HEK293 (cell line): Measurements from ENCODE around the gene PTS.

Source experiments
- CTCF ChIA-PET: fragments of 350-600 bp; formaldehyde crosslinking; extraction: SDS; loops from one replicate; lab custom pipeline; 2021; ENCODE audit warnings: antibody characterized with exemption; lab: Yijun Ruan, JAX
- POLR2A ChIA-PET: fragments of 300-600 bp; formaldehyde crosslinking; extraction: SDS; loops from one replicate; lab custom pipeline; 2020; ENCODE audit warnings: antibody characterized with exemption, inconsistent platforms; lab: Yijun Ruan, JAX
- H3K27ac ChIP-seq: fragments of 200-500 bp; sonication (Bioruptor generic); 2 replicates; pipeline ENCODE4 v1.5.1; 2014; ENCODE audit warnings: low read depth, low read length, control low read depth, inconsistent platforms; ENCODE audit errors: extremely low read depth
- H3K36me3 ChIP-seq, 2 experiments: fragments of 200-500 bp in 1 of 2; sonication (Bioruptor generic) in 1 of 2; 1 replicate in 1 of 2; 2 replicates in 1 of 2; pipeline ENCODE4 v1.5.1; 2014 to 2017; ENCODE audit warnings: inconsistent platforms in 2 of 2, low read length in 2 of 2; ENCODE audit not compliant: control insufficient read depth in 2 of 2, insufficient read depth in 1 of 2
- H3K4me1 ChIP-seq: fragments of 200-500 bp; sonication (Bioruptor generic); 2 replicates; pipeline ENCODE4 v1.5.1; 2014; ENCODE audit warnings: mild to moderate bottlenecking, low read length, inconsistent platforms; ENCODE audit not compliant: control insufficient read depth, insufficient read depth
- H3K4me3 ChIP-seq: 2 replicates; pipeline ENCODE4 v1.5.1; 2011; ENCODE audit warnings: low read depth, mild to moderate bottlenecking, control low read depth, low read length, moderate library complexity
- H3K9me3 ChIP-seq: fragments of 200-500 bp; sonication (Bioruptor generic); 2 replicates; pipeline ENCODE4 v1.5.1; 2014; ENCODE audit warnings: low read depth, low read length, inconsistent platforms; ENCODE audit not compliant: control insufficient read depth, insufficient read depth
- HOXD13 ChIP-seq: sonication (generic); formaldehyde crosslinking; IDR thresholded peaks from 2 replicates; pipeline ENCODE4 v1.8.0; 2022; ENCODE audit warnings: missing genetic modification reagents, borderline replicate concordance
- PBX3 ChIP-seq: sonication (generic); formaldehyde crosslinking; IDR thresholded peaks from 2 replicates; pipeline ENCODE4 v1.8.1; 2022; ENCODE audit warnings: mild to moderate bottlenecking, moderate library complexity, missing genetic modification reagents
- PRDM2 ChIP-seq: fragments of 450-650 bp; formaldehyde crosslinking; IDR thresholded peaks from 2 replicates; pipeline ENCODE4 v1.5.1; 2016; ENCODE audit warnings: missing biosample characterization, missing genetic modification characterization, borderline replicate concordance
- PRDM6 ChIP-seq: fragments of 450-650 bp; formaldehyde crosslinking; IDR thresholded peaks from 2 replicates; pipeline ENCODE4 v1.5.1; 2017; ENCODE audit warnings: missing biosample characterization, missing genetic modification characterization
- ZBTB11 ChIP-seq: fragments of 450-650 bp; formaldehyde crosslinking; conservative IDR thresholded peaks from 2 replicates; pipeline ENCODE4 v1.5.1; 2016; ENCODE audit warnings: low read depth, missing biosample characterization, missing genetic modification characterization
- ZBTB21 ChIP-seq: fragments of 450-650 bp; formaldehyde crosslinking; IDR thresholded peaks from 2 replicates; pipeline ENCODE4 v1.5.1; 2017; ENCODE audit warnings: missing biosample characterization, missing genetic modification characterization
- ZBTB48 ChIP-seq: fragments of 450-650 bp; formaldehyde crosslinking; IDR thresholded peaks from 2 replicates; pipeline ENCODE4 v1.5.1; 2016; ENCODE audit warnings: missing biosample characterization, missing genetic modification characterization
- ZBTB49 ChIP-seq: fragments of 450-650 bp; formaldehyde crosslinking; IDR thresholded peaks from 2 replicates; pipeline ENCODE4 v1.5.1; 2016; ENCODE audit warnings: missing biosample characterization, missing genetic modification characterization, low read depth
- ZNF132 ChIP-seq: fragments of 450-650 bp; formaldehyde crosslinking; IDR thresholded peaks from 2 replicates; pipeline ENCODE4 v1.5.1; 2017; ENCODE audit warnings: missing biosample characterization, missing genetic modification characterization, borderline replicate concordance
- ZNF2 ChIP-seq: fragments of 450-650 bp; formaldehyde crosslinking; IDR thresholded peaks from 2 replicates; pipeline ENCODE4 v1.5.1; 2016; ENCODE audit warnings: missing biosample characterization, missing genetic modification characterization
- ZNF211 ChIP-seq: fragments of 450-650 bp; formaldehyde crosslinking; IDR thresholded peaks from 2 replicates; pipeline ENCODE4 v1.5.1; 2016; ENCODE audit warnings: low read depth, missing biosample characterization, missing genetic modification characterization
- ZNF248 ChIP-seq: fragments of 450-650 bp; formaldehyde crosslinking; IDR thresholded peaks from 2 replicates; pipeline ENCODE4 v1.5.1; 2017; ENCODE audit warnings: missing biosample characterization, missing genetic modification characterization
- ZNF266 ChIP-seq: fragments of 450-650 bp; formaldehyde crosslinking; IDR thresholded peaks from 2 replicates; pipeline ENCODE4 v1.5.1; 2016; ENCODE audit warnings: missing biosample characterization, missing genetic modification characterization, low read depth
- ZNF354C ChIP-seq: fragments of 450-650 bp; formaldehyde crosslinking; IDR thresholded peaks from 2 replicates; pipeline ENCODE4 v1.5.1; 2016; ENCODE audit warnings: missing biosample characterization, missing genetic modification characterization, low read depth, borderline replicate concordance
- ZNF366 ChIP-seq: fragments of 450-650 bp; formaldehyde crosslinking; conservative IDR thresholded peaks from 2 replicates; pipeline ENCODE4 v1.5.1; 2016; ENCODE audit warnings: missing biosample characterization, missing genetic modification characterization
- ZNF558 ChIP-seq: fragments of 450-650 bp; formaldehyde crosslinking; IDR thresholded peaks from 2 replicates; pipeline ENCODE4 v1.5.1; 2016; ENCODE audit warnings: missing biosample characterization, missing genetic modification characterization
- ZNF624 ChIP-seq: fragments of 450-650 bp; formaldehyde crosslinking; IDR thresholded peaks from 2 replicates; pipeline ENCODE4 v1.5.1; 2017; ENCODE audit warnings: missing biosample characterization, missing genetic modification characterization
- ZNF785 ChIP-seq: fragments of 450-650 bp; formaldehyde crosslinking; IDR thresholded peaks from 2 replicates; pipeline ENCODE4 v1.5.1; 2016; ENCODE audit warnings: missing biosample characterization, missing genetic modification characterization
- ZNF830 ChIP-seq: fragments of 450-650 bp; IDR thresholded peaks from 2 replicates; pipeline ENCODE4 v1.5.0; 2018; ENCODE audit warnings: missing biosample characterization, missing genetic modification characterization, low read depth, mild to moderate bottlenecking, moderate library complexity

Gene PTS

GRCh38 chr11:112270551-112271180 is 44.4 kb downstream of the PTS start (continued):
- TF ChIP-seq ZNF132, result no peak
- TF ChIP-seq ZNF211 (tag by site-specific recombination), result no peak

GRCh38 chr11:112271242-112271641 is 45.0 kb downstream of the PTS start:
- no peak for TF ChIP-seq ZBTB48
- TF ChIP-seq ZNF366 (tag by site-specific recombination), result no peak
- TF ChIP-seq ZNF558, result no peak
- TF ChIP-seq ZNF248 (tag by site-specific recombination), result no peak
- TF ChIP-seq PRDM2 (tag by site-specific recombination), result no peak
- TF ChIP-seq ZNF2 (tag by site-specific recombination), result no peak
- TF ChIP-seq ZBTB21 (tag by site-specific recombination), result no peak
- TF ChIP-seq ZNF624 (tag by site-specific recombination), result no peak
- no peak for TF ChIP-seq ZBTB11
- no peak for TF ChIP-seq PRDM6 (tag by site-specific recombination)
- no peak for TF ChIP-seq ZNF266 (tag by site-specific recombination)
- TF ChIP-seq ZNF785 (tag by site-specific recombination), result no peak
- TF ChIP-seq ZBTB49 (tag by site-specific recombination), result no peak
- TF ChIP-seq PBX3 (CRISPR knock-in tag), result no peak
- no peak for TF ChIP-seq HOXD13
- no peak for TF ChIP-seq ZNF354C (tag by site-specific recombination)
- no peak for TF ChIP-seq ZNF830 (tag by site-specific recombination)
- ChIA-PET CTCF (interaction anchor here (0.6 to 2.7 kb wide), 3 partner anchors 9 to 159 kb away, joined by 3 to 22 read pairs (median 3); no protein-coding TSS in a partner anchor), POLR2A (no interaction called here)

More at GRCh38 chr11:112271242-112271641, 45.0 kb downstream of the PTS start:
- Histone ChIP-seq H3K27ac (no peak overlapping the region), H3K36me3 (no peaks in the 10 kb centered on the region), H3K4me1 (no peaks in the 10 kb centered on the region), H3K4me3 (no peak overlapping the region), H3K9me3 (no peaks in the 10 kb centered on the region)
